Smooth muscle cell (in vitro differentiated cells): ENCODE results near the gene CORO1C. TPM values are rescaled to one million over a fixed set of nuclear protein-coding genes. Genes with fewer than 3 reads are reported as not detected.

ENCODE experiments used
- DNase-seq: peaks from one replicate; lab custom pipeline; 2025; ENCODE audit not compliant: unreplicated experiment; lab: John Stamatoyannopoulos, UW
- H2AFZ ChIP-seq: fragments of 200-600 bp; sonication (generic); 2 replicates; pipeline ENCODE4 v1.6.0; 2016; ENCODE audit warnings: antibody characterized with exemption, low read depth, mild to moderate bottlenecking
- H3F3A ChIP-seq: fragments of 200-600 bp; sonication (generic); 2 replicates; pipeline ENCODE4 v1.6.0; 2017; ENCODE audit warnings: antibody characterized with exemption, low read depth
- H3K27ac ChIP-seq: fragments of 200-600 bp; sonication (generic); 2 replicates; pipeline ENCODE4 v1.5.1; 2016; ENCODE audit warnings: low read depth, mild to moderate bottlenecking
- H3K27me3 ChIP-seq: fragments of 200-600 bp; sonication (generic); 2 replicates; pipeline ENCODE4 v1.6.1; 2016; ENCODE audit warnings: low read depth, mild to moderate bottlenecking
- H3K36me3 ChIP-seq: fragments of 200-600 bp; sonication (generic); 2 replicates; pipeline ENCODE4 v1.5.1; 2016; ENCODE audit warnings: low read depth
- H3K4me1 ChIP-seq: fragments of 200-600 bp; sonication (generic); 2 replicates; pipeline ENCODE4 v1.5.1; 2016; ENCODE audit warnings: low read depth
- H3K4me2 ChIP-seq: fragments of 200-600 bp; sonication (generic); 2 replicates; pipeline ENCODE4 v1.6.0; 2016; ENCODE audit warnings: mild to moderate bottlenecking
- H3K4me3 ChIP-seq: fragments of 200-600 bp; sonication (generic); 2 replicates; pipeline ENCODE4 v1.5.1; 2016; ENCODE audit warnings: mild to moderate bottlenecking
- H3K79me2 ChIP-seq: fragments of 200-600 bp; sonication (generic); 2 replicates; pipeline ENCODE4 v1.6.0; 2016; ENCODE audit warnings: low read depth, mild to moderate bottlenecking
- H3K9ac ChIP-seq: fragments of 200-600 bp; sonication (generic); 2 replicates; pipeline ENCODE4 v1.6.0; 2016; ENCODE audit warnings: low read depth
- H3K9me3 ChIP-seq: fragments of 200-600 bp; sonication (generic); replicated peaks from 2 replicates; pipeline ENCODE4 v1.5.1; 2016; ENCODE audit warnings: low read depth
- H4K20me1 ChIP-seq: fragments of 200-600 bp; sonication (generic); 2 replicates; pipeline ENCODE4 v1.6.0; 2016; ENCODE audit warnings: low read depth
- WGBS: methylation state at CpG from one replicate; pipeline ENCODE4 v1.1.7; 2016; ENCODE audit warnings: low lambda C conversion rate; 5-methylcytosine and 5-hydroxymethylcytosine counted together
- polyA plus RNA-seq: library from polyadenylated mRNA; unstranded; fragments of >200 nt; fragmentation: Nextera tagmentation; extraction: Ambion mirVana; gene quantifications from 2 replicates; pipeline ENCODE4 v1.2.1, GENCODE V29; 2016
- total RNA-seq: library from RNA; depleted of rRNA; stranded (reverse); fragments of >200 nt; gene quantifications from 2 replicates; pipeline ENCODE4 v1.2.3, GENCODE V29; 2014
- TF ChIP-seq, protein P1 (sequence below): fragments of 200-600 bp; sonication (generic); IDR thresholded peaks from 2 replicates; pipeline ENCODE4 v1.5.1; 2017; ENCODE audit warnings: borderline replicate concordance, mild to moderate bottlenecking, antibody characterized with exemption; ENCODE audit not compliant: insufficient read depth, poor library complexity, severe bottlenecking

CORO1C gene
- total and polyA plus RNA-seq, 2 experiments from 2014 or later = 96.7 to 136 TPM

DNA sequence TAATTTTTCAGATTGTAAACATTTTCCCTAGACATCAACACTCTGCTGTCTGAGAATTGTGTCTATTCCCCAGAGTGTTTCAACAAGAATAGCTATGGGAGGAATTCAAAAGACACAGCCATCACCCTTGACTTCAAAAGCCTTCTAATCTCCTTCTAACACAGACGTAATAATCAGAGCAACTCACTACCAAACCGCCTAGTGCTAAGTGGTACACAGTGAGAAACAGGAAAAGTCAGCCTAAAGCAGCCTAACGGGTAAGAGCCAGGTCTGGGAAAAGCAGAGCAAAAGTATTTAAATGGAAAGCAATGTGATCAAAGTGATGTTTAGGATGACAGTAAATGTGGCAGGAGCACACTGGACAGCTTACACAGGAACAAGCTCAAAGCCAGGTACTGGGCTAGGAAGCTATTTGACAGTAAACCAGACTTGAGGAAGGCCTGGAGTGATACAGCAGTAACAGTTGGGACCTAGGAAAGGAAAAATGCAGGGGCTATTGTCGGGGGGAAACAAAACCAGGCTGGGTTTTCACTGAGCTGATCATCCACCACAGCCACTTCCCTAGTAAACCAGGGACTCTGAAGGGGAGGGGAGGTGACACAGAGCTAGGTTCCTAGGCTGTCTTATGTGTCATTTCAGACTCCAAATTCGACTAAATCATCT is 29.4 kb downstream of the CORO1C start:
- Histone ChIP-seq H3K9ac (peak overlapping the region; percentile 71), H3K4me1 (peaks cover 40% of the 10 kb centered on the region), H3F3A (peaks cover 19% of the 10 kb centered on the region), H4K20me1 (peaks cover 78% of the 10 kb centered on the region), H3K9me3 (no peaks in the 10 kb centered on the region), H3K4me3 (no peak overlapping the region), H3K36me3 (peaks cover 4% of the 10 kb centered on the region), H3K4me2 (peak overlapping the region; percentile 73), H3K79me2 (peaks cover 95% of the 10 kb centered on the region), H2AFZ (no peak overlapping the region), H3K27ac (peak overlapping the region; percentile 91), H3K27me3 (no peaks in the 10 kb centered on the region)
- TF ChIP-seq, protein P1, sequence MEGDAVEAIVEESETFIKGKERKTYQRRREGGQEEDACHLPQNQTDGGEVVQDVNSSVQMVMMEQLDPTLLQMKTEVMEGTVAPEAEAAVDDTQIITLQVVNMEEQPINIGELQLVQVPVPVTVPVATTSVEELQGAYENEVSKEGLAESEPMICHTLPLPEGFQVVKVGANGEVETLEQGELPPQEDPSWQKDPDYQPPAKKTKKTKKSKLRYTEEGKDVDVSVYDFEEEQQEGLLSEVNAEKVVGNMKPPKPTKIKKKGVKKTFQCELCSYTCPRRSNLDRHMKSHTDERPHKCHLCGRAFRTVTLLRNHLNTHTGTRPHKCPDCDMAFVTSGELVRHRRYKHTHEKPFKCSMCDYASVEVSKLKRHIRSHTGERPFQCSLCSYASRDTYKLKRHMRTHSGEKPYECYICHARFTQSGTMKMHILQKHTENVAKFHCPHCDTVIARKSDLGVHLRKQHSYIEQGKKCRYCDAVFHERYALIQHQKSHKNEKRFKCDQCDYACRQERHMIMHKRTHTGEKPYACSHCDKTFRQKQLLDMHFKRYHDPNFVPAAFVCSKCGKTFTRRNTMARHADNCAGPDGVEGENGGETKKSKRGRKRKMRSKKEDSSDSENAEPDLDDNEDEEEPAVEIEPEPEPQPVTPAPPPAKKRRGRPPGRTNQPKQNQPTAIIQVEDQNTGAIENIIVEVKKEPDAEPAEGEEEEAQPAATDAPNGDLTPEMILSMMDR = no peak
- 7% methylated on average over 5 of the region's 5 CpGs for WGBS
- DNase-seq = no peak

DNA sequence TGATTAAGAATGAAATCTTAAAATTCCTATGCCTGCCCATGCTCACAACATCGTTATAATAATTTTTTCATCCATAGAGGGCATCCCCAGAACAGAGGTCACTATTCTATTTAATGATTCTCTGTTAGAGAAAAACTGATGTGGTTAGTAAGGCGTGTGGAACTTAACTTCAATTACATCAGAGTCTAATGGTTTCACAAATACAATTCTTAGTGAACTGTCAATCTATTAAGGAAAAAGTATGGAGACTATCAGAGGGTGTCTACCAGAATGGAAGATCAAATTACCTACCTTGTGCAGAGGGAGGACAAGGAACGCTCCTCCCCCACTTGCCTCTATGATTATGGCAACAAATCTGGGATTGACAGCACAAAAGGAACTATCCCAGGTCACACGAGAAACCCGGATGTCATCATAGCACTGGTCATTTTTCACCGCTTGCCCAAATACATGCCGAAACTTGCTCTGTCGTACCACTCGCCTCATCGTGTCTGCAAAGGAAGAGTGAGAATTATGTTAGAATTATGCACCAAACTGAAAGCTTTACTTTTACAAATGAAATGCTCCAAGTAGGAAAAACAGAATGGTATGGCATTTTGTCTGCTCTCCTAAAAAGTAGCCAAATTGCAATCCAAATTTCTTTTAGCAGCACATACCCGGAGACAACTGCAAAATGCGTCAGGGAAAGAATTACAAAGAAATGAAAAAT is 30.3 kb downstream of the CORO1C start:
- peak overlapping the region; percentile 73 for H3K4me2 ChIP-seq
- peaks cover 69% of the 10 kb centered on the region for H4K20me1 ChIP-seq
- peak overlapping the region; percentile 71 for H3K9ac ChIP-seq
- peak overlapping the region; percentile 91 for H3K27ac ChIP-seq
- H3K79me2 ChIP-seq = peaks cover 86% of the 10 kb centered on the region
- DNase-seq = no peak
- 59% methylated on average over 12 of the region's 12 CpGs for WGBS
- no peaks in the 10 kb centered on the region for H3K27me3 ChIP-seq
- TF ChIP-seq, protein P1 = no peak
- H3K36me3 ChIP-seq = peaks cover 4% of the 10 kb centered on the region
- H3F3A ChIP-seq = peaks cover 19% of the 10 kb centered on the region
- peak overlapping the region; percentile 4 for H3K4me3 ChIP-seq
- H2AFZ ChIP-seq = no peak overlapping the region
- no peaks in the 10 kb centered on the region for H3K9me3 ChIP-seq
- H3K4me1 ChIP-seq = peaks cover 45% of the 10 kb centered on the region

DNA sequence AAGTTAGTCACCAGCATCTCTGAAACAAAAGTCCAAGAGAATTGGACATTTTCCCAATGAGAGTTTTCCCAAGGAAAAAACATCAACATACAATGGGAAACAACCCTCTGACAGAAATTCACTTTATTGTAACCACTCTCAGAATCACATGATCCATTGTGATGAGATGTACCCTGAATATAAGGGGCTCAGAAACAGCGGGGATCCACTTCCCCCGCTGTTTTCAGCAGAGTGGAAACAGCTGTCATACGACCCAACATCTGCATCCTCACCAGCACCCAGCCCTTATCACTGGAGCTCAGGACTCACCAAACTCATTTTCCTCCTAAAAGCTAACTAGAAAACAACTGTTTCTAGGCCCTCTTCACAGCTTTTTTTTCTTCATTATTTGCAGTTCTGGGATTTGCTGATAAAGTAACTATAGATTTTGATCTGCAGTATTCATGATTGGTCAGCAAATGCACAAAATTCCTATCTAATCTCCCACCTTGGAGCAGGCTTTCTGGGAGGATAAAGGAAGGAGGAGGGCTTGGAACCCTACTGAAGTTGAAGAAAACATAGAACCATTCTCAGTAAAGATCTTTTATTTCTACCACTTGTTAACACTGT is 31.3 kb downstream of the CORO1C start:
- 68% methylated on average over 3 of the region's 3 CpGs for WGBS
- H2AFZ ChIP-seq = no peak overlapping the region
- no peak for DNase-seq
- H3F3A ChIP-seq = peaks cover 24% of the 10 kb centered on the region
- peaks cover 86% of the 10 kb centered on the region for H3K79me2 ChIP-seq
- H4K20me1 ChIP-seq = peaks cover 61% of the 10 kb centered on the region
- TF ChIP-seq, protein P1 = no peak
- H3K36me3 ChIP-seq = peaks cover 4% of the 10 kb centered on the region
- H3K9ac ChIP-seq = peak overlapping the region; percentile 71
- no peaks in the 10 kb centered on the region for H3K27me3 ChIP-seq
- H3K4me1 ChIP-seq = peaks cover 48% of the 10 kb centered on the region
- H3K4me3 ChIP-seq = no peak overlapping the region
- H3K4me2 ChIP-seq = no peak overlapping the region
- no peaks in the 10 kb centered on the region for H3K9me3 ChIP-seq
- H3K27ac ChIP-seq = peak overlapping the region; percentile 91
